NB4 (cell line): Measurements from ENCODE around the gene PRKG1.

Source experiments
- MAX ChIP-seq: IDR thresholded peaks from 2 replicates; pipeline ENCODE4 v1.6.1; 2011; ENCODE audit warnings: low read depth, low read length
- POLR2A ChIP-seq: IDR thresholded peaks from 2 replicates; pipeline ENCODE4 v1.6.1; 2011; ENCODE audit warnings: mild to moderate bottlenecking; ENCODE audit not compliant: insufficient read length; ENCODE audit errors: extremely low read depth
- TF ChIP-seq, protein P1 (sequence below): IDR thresholded peaks from one replicate; pipeline ENCODE4 v1.5.1; 2012; ENCODE audit warnings: low read depth, low read length

GRCh38 chr10:51965451-51965850 lies 891.2 kb downstream of the PRKG1 start:
- TF ChIP-seq, protein P1, sequence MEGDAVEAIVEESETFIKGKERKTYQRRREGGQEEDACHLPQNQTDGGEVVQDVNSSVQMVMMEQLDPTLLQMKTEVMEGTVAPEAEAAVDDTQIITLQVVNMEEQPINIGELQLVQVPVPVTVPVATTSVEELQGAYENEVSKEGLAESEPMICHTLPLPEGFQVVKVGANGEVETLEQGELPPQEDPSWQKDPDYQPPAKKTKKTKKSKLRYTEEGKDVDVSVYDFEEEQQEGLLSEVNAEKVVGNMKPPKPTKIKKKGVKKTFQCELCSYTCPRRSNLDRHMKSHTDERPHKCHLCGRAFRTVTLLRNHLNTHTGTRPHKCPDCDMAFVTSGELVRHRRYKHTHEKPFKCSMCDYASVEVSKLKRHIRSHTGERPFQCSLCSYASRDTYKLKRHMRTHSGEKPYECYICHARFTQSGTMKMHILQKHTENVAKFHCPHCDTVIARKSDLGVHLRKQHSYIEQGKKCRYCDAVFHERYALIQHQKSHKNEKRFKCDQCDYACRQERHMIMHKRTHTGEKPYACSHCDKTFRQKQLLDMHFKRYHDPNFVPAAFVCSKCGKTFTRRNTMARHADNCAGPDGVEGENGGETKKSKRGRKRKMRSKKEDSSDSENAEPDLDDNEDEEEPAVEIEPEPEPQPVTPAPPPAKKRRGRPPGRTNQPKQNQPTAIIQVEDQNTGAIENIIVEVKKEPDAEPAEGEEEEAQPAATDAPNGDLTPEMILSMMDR: no peak
- TF ChIP-seq POLR2A (no peak), MAX (no peak)
